Uterus (tissue), 2 donors: Measurements from ENCODE around the gene AUTS2.

Experiments
- POLR2A ChIP-seq, 2 donors: fragments of 450-650 bp; IDR thresholded peaks; one replicate each; pipeline ENCODE4 v1.6.1; 2016; ENCODE audit warnings: antibody characterized with exemption in 2 of 2, mild to moderate bottlenecking in 1 of 2, moderate library complexity in 1 of 2
- TF ChIP-seq, protein P1 (sequence below), 4 experiments: fragments of 200-600 bp in 2 of 4; fragments of 450-650 bp in 2 of 4; sonication (generic) in 2 of 4; IDR thresholded peaks; one replicate each; pipeline ENCODE4 v1.5.1; 2016 to 2019; ENCODE audit warnings: antibody characterized with exemption in 4 of 4, mild to moderate bottlenecking in 2 of 4, moderate library complexity in 1 of 4

DNA sequence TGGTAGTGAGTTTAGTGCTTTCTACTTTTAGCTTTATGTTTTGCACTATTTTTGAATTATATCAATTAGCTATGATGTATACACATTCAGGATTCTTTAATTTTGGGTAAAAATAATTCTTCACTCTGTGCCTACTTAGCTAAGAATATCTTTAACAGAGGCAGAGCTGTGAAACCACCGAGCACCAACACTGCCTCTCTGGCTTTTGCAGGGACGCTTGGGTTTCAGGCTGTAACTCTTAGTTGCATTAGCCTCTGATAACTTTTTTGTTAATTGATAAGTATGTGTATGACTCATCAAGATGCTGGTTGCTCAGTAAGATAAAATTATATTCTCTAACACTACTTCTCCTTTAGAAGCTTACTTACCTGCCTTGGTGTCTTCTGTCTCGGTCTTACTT is 738.3 kb downstream of the AUTS2 start:
- TF ChIP-seq, protein P1, sequence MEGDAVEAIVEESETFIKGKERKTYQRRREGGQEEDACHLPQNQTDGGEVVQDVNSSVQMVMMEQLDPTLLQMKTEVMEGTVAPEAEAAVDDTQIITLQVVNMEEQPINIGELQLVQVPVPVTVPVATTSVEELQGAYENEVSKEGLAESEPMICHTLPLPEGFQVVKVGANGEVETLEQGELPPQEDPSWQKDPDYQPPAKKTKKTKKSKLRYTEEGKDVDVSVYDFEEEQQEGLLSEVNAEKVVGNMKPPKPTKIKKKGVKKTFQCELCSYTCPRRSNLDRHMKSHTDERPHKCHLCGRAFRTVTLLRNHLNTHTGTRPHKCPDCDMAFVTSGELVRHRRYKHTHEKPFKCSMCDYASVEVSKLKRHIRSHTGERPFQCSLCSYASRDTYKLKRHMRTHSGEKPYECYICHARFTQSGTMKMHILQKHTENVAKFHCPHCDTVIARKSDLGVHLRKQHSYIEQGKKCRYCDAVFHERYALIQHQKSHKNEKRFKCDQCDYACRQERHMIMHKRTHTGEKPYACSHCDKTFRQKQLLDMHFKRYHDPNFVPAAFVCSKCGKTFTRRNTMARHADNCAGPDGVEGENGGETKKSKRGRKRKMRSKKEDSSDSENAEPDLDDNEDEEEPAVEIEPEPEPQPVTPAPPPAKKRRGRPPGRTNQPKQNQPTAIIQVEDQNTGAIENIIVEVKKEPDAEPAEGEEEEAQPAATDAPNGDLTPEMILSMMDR (IDR thresholded peaks at IDR 0.05) = no peak
- TF ChIP-seq POLR2A (IDR thresholded peaks at IDR 0.05) = no peak
